Transverse colon (tissue), 4 donors: ENCODE data around the gene TUBB4A. TPM values are rescaled to one million over a fixed set of nuclear protein-coding genes. Genes with fewer than 3 reads are reported as not detected.

Experiments
- DNase-seq: peaks from one replicate; pipeline ENCODE4 v3.0.0-alpha.2; 2019
- H3K27ac ChIP-seq, 4 donors: fragments of 200-600 bp; sonication (generic); 2 replicates each; pipeline ENCODE4 v1.5.1; 2016 to 2018; ENCODE audit warnings: inconsistent platforms in 4 of 4
- H3K27me3 ChIP-seq: fragments of 200-600 bp; sonication (generic); 2 replicates; pipeline ENCODE4 v1.5.1; 2017; ENCODE audit warnings: inconsistent platforms
- H3K36me3 ChIP-seq, 4 donors: fragments of 200-600 bp; sonication (generic); 2 replicates each; pipeline ENCODE4 v1.5.1; 2017 to 2019; ENCODE audit warnings: inconsistent platforms in 4 of 4
- H3K4me1 ChIP-seq, 4 donors: fragments of 200-600 bp; sonication (generic); 2 replicates each; pipeline ENCODE4 v1.5.1; 2017 to 2020; ENCODE audit warnings: inconsistent platforms in 4 of 4
- H3K4me3 ChIP-seq, 4 donors: fragments of 200-600 bp; sonication (generic); 1 replicate in 1 of 4; 2 replicates in 3 of 4; pipeline versions ENCODE4 v1.5.1 to v1.6.1; 2017 to 2019; ENCODE audit warnings: inconsistent platforms in 4 of 4
- H3K9me3 ChIP-seq, 2 donors: fragments of 200-600 bp; sonication (generic); 2 replicates each; pipeline ENCODE4 v1.5.1; 2017 to 2019; ENCODE audit warnings: inconsistent platforms in 2 of 2
- CTCF ChIP-seq, 5 experiments: fragments of 200-600 bp in 3 of 5; fragments of 450-650 bp in 2 of 5; sonication (generic) in 3 of 5; IDR thresholded peaks; 1 replicate in 2 of 5; 2 replicates in 3 of 5; pipeline ENCODE4 v1.5.1; 2016 to 2017; ENCODE audit warnings: antibody characterized with exemption in 5 of 5, inconsistent platforms in 3 of 5, mild to moderate bottlenecking in 2 of 5, moderate library complexity in 1 of 5
- EP300 ChIP-seq: sonication (generic); formaldehyde crosslinking; IDR thresholded peaks from one replicate; pipeline ENCODE4 v1.6.1; 2017; ENCODE audit warnings: antibody characterized with exemption, low read depth
- POLR2A ChIP-seq: fragments of 450-650 bp; IDR thresholded peaks from one replicate; pipeline ENCODE4 v1.6.1; 2016; ENCODE audit warnings: antibody characterized with exemption, mild to moderate bottlenecking, moderate library complexity
- POLR2AphosphoS5 ChIP-seq, 3 donors: sonication (generic); formaldehyde crosslinking; IDR thresholded peaks; one replicate each; pipeline ENCODE4 v1.6.1; 2016; ENCODE audit warnings: antibody characterized with exemption in 3 of 3
- WGBS, 2 donors: methylation state at CpG; one replicate each; pipeline ENCODE4 v1.1.5; 2018; ENCODE audit warnings: low coverage in 1 of 2; 5-methylcytosine and 5-hydroxymethylcytosine counted together
- in situ Hi-C, 4 donors: fragments of 200-750 bp; cut with MboI; loops; one replicate each; pipeline versions ENCODE4 v1.15.0 to v1.15.1; 2017; ENCODE audit warnings: low sequenced_read_pairs in 3 of 4, low pct_ligation_motif_present in 1 of 4, low pct_unique_long_range_greater_than_20kb in 1 of 4
- intact Hi-C: fragments of 100-400 bp; cut with DNase I; formaldehyde crosslinking; loops from one replicate; pipeline ENCODE4 v1.15.1; 2023; ENCODE audit warnings: low total_unique reads
- total RNA-seq, 4 donors: library from RNA; depleted of rRNA; stranded (reverse); fragments of >200 nt; gene quantifications; one replicate each; pipeline ENCODE4 v1.1.0, GENCODE V29; 2016

The TUBB4A gene
- total RNA-seq, 4 donors from 2014 or later, result 0.60 to 1.3 (median 1.1) TPM; not detected in 1

- peak; percentile 98 for DNase-seq
- Histone ChIP-seq H3K27ac (peak overlapping the region; percentile 82 to 92 (median 90)), H3K9me3 (no peaks in the 10 kb centered on the region), H3K4me3 (peak overlapping the region; percentile 50 to 86 (median 77)), H3K4me1 (peaks cover 9 to 35% (median 27%) of the 10 kb centered on the region in 4 donors), H3K36me3 (peaks cover 0 to under 1% (median 0%) of the 10 kb centered on the region in 4 donors), H3K27me3 (peaks cover 15% of the 10 kb centered on the region)
- intact Hi-C loops (loop anchor here (5.0 kb wide), 1 partner anchor 1412 kb away; the partner anchor contains the start of gene PRR36), in situ Hi-C loops (no loop called here)
- 0 to 1% methylated on average over 3 to 56 of the region's 57 CpGs for WGBS, 2 donors
- peak; percentile 77 for TF ChIP-seq POLR2A
- peak; percentile 1 to 72 (median 61) for TF ChIP-seq POLR2AphosphoS5 (IDR thresholded peaks at IDR 0.05)
- no peak for TF ChIP-seq EP300
- TF ChIP-seq CTCF (IDR thresholded peaks at IDR 0.05), result peak; percentile 61 to 94 (median 68)
Observed at GRCh38 chr19:6460099-6460884, 41.8 kb downstream of the TUBB4A start.

GRCh38 chr19:6459262-6460098, 42.6 kb downstream of the TUBB4A start, which contains the start of gene SLC25A23:
Gene SLC25A23 (minus strand): TSS chr19:6459792. CDS start chr19:6459628, 164 bp downstream.
- peak; percentile 83 for DNase-seq
- in situ Hi-C loops, result no loop called here
- TF ChIP-seq POLR2AphosphoS5 (IDR thresholded peaks at IDR 0.05) (peak in 2 of 3 donors; percentile 71 to 75), POLR2A (no peak), CTCF (IDR thresholded peaks at IDR 0.05) (no peak)
- Histone ChIP-seq H3K9me3 (no peaks in the 10 kb centered on the region), H3K27me3 (peaks cover 13% of the 10 kb centered on the region), H3K4me3 (peak within 1 kb of the TSS; percentile 50 to 86 (median 77)), H3K27ac (peak within 1 kb of the TSS; percentile 82 to 92 (median 90)), H3K36me3 (peaks cover 0 to 8% (median 3%) of the 10 kb centered on the region in 4 donors), H3K4me1 (peaks cover 9 to 34% (median 27%) of the 10 kb centered on the region in 4 donors)
- intact Hi-C loops, result loop anchor here (5.0 kb wide), 2 partner anchors 1413 to 1487 kb away; partner anchors contain the start of gene PRR36
- 4 to 6% methylated on average over 7 to 42 of the region's 70 CpGs for WGBS, 2 donors

- peak; percentile 62 for DNase-seq
- peak in 2 of 5 experiments; percentile 30 to 38 for TF ChIP-seq CTCF (IDR thresholded peaks at IDR 0.05)
- peak in 1 of 3 donors; percentile 17 for TF ChIP-seq POLR2AphosphoS5 (IDR thresholded peaks at IDR 0.05)
- peak; percentile 24 for TF ChIP-seq POLR2A
- TF ChIP-seq EP300, result no peak
- Histone ChIP-seq H3K9me3 (no peaks in the 10 kb centered on the region), H3K4me1 (peaks cover 9 to 34% (median 24%) of the 10 kb centered on the region in 4 donors), H3K27ac (peak overlapping the region; percentile 82 to 92 (median 90)), H3K4me3 (peak overlapping the region; percentile 50 to 86 (median 77)), H3K27me3 (peaks cover 6% of the 10 kb centered on the region), H3K36me3 (peaks cover 0 to 15% (median 7%) of the 10 kb centered on the region in 4 donors)
- 36 to 51% methylated on average over 4 to 12 of the region's 16 CpGs for WGBS, 2 donors
- in situ Hi-C loops, result no loop called here
- intact Hi-C loops, result loop anchor here (5.0 kb wide), 1 partner anchor 1486 kb away; no protein-coding TSS in a partner anchor
Observed at GRCh38 chr19:6458695-6459261, 43.3 kb downstream of the TUBB4A start.
